Cardiac fibroblast (primary cell): ENCODE results near the gene NINJ1.
"Not testable (repeated sequence)": the region's sequence is repeated elsewhere in the genome, so short reads cannot be mapped to it uniquely, and the experiment has no call there.

Experiments
- DNase-seq, 2 donors: peaks; one replicate each; pipeline versions ENCODE4 v3.0.0 to v3.0.0-alpha.2; 2010; ENCODE audit warnings: low read depth in 2 of 2
- H3K4me3 ChIP-seq, 2 donors: replicated peaks in 1 of 2; 1 replicate in 1 of 2; 2 replicates in 1 of 2; pipeline ENCODE4 v1.5.1; 2011; ENCODE audit warnings: low read depth in 2 of 2, low read length in 2 of 2, mild to moderate bottlenecking in 2 of 2, moderate library complexity in 1 of 2
- TF ChIP-seq, protein P1 (sequence below): IDR thresholded peaks from one replicate; pipeline ENCODE4 v1.5.1; 2011; ENCODE audit warnings: low read depth, mild to moderate bottlenecking, low read length, inconsistent platforms

Gene NINJ1

DNA sequence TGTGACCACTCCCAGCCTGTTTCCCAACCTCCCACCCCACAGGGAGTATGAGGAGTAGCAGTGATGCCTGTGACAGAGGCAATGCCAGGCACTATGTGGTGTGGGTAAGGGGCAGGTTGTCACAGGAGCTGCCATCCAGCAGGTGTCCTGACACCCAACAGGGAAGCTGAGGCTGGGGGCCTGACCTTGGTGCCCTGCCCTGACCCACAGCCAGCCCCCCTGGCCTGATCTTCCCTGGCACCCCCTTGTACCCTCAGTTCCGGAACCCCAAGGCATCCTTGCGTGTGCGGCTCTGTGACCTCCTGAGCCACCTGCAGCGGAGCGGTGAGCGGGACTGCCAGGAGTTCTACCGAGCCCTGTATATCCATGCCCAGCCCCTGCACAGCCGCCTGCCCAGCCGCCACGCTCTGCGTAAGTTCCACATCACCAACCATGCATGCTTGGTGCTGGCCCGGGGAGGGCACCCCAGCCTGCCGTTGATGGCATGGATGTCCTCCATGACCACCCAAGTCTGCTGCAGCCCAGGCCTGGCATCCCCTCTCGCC lies 23.7 kb downstream of the NINJ1 start:
- no peak for DNase-seq
- H3K4me3 ChIP-seq: no peak overlapping the region
- TF ChIP-seq, protein P1, sequence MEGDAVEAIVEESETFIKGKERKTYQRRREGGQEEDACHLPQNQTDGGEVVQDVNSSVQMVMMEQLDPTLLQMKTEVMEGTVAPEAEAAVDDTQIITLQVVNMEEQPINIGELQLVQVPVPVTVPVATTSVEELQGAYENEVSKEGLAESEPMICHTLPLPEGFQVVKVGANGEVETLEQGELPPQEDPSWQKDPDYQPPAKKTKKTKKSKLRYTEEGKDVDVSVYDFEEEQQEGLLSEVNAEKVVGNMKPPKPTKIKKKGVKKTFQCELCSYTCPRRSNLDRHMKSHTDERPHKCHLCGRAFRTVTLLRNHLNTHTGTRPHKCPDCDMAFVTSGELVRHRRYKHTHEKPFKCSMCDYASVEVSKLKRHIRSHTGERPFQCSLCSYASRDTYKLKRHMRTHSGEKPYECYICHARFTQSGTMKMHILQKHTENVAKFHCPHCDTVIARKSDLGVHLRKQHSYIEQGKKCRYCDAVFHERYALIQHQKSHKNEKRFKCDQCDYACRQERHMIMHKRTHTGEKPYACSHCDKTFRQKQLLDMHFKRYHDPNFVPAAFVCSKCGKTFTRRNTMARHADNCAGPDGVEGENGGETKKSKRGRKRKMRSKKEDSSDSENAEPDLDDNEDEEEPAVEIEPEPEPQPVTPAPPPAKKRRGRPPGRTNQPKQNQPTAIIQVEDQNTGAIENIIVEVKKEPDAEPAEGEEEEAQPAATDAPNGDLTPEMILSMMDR: no peak

DNA sequence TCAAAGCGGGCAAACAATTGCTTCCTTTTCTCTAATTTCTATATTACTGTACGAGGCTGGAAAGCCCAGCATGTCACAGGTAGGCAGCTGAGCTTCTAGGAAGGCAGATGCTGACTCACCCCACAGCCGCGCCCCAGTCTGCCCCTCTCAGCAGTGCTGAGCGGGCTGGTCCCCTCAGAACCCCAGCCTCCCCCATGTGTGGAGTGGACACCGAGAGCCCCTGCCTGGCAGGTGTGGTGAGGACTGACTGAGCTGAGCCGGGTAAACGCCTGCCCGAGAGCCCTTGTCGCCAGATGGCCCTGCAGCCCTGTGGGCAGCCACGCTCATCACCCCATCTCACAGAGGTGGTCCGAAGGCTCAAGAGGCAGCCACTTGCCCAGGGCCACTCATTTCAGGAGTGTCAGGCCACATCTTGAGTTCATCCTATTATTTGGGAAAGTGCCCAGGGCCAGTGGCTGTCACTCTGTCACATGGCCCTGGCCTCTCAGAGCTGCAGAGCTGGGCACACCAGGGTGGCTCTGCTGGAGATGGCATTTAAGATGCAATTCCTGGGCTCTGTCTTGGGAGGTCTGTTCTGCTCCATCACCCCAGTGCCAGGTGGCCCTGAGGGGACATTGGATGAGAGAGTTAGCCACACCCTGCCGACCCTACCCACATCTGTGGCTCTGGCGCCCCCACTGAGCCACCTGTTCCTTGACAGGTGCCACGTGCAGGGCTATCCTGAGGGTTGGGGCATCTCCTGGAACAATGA lies 25.6 kb downstream of the NINJ1 start:
- H3K4me3 ChIP-seq: no peak overlapping the region
- DNase-seq: no peak
- TF ChIP-seq, protein P1: no peak

DNA sequence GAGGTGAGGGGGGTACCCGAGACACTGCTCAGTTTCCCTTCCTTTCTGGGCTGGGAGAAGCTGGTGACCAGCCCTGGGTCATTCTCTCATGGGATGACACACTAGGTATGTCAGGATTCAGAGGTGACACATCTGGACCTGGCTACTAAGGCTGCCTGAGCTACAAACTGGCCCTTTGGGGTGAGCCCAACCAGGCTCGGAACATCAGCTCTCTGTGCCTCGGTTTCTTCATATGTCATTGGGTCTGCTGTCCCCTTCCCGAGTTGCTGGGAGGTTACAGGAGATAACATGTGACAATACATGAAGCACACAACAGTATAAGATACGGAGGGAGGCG lies 26.3 kb downstream of the NINJ1 start:
- no peak for DNase-seq
- TF ChIP-seq, protein P1: no peak
- no peak overlapping the region for H3K4me3 ChIP-seq

DNA sequence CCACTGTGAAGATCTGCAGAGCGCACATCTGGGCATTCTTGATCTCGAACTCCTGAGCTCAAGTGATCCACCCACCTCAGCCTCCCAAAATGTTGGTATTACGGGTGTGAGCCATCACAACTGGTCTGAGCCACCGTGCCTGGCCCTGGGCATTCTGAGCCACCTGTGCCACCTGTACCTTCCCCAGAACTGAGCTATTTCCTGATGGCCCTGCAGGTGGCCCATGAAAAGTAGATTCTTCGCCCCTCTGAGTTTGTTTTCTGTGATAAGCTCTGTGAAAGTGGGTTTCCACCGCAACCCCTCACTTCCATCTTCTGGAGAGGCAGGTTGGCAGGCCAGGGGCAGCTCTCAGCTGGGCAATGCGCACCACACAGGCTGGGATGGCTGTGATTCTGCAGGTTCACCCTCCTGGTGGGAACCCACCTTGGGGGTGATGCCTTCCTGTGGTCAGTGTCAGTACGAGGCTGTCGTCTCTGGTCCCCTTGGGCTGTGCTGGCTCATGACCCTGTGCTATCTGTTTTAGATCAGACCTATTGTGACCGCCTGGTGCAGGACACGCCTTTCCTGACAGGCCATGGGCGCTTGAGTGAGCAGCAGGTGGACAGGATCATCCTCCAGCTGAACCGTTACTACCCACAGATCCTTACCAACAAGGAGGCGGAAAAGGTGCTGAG lies 26.8 kb downstream of the NINJ1 start:
- no peak for DNase-seq
- no peak overlapping the region for H3K4me3 ChIP-seq
- TF ChIP-seq, protein P1: no peak

DNA sequence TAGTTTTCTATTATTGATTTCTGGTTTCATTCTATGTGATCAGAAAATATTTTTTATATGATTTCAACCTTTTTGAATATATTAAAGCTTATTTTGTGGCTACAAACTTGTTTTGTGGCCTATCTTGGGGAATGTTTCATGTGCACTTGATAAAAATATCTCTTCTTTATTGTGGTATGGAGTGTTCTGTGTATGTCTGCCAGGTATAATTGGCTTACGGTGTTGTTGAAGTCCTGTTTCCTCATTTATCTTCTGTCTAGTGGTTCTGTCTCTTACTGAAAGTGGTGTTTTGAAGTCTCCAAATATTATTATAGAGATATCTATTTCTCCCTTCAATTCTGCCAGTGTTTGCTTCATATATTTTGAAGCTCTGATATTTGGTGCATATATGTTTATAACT lies 28.4 kb downstream of the NINJ1 start:
- TF ChIP-seq, protein P1: no peak
- H3K4me3 ChIP-seq: no peak overlapping the region
- no peak for DNase-seq

DNA sequence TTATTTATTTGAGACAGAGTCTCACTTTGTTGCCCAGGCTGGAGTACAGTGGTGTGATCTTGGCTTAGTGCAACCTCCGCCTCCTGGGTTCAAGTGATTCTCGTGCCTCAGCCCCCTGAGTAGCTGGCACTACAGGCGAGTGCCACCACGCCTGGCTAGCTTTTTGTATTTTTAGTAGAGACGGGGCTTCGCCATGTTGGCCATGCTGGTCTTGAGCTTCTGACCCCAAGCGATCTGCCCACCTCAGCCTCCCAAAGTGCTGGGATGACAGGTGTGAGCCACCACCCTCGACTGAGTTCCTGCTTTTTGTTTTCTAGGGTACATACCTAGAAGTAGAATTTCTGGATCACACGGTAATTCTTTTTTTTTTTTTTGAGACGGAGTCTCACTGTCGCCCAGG lies 33.0 kb downstream of the NINJ1 start:
- H3K4me3 ChIP-seq, DNase-seq: not testable (repeated sequence)

DNA sequence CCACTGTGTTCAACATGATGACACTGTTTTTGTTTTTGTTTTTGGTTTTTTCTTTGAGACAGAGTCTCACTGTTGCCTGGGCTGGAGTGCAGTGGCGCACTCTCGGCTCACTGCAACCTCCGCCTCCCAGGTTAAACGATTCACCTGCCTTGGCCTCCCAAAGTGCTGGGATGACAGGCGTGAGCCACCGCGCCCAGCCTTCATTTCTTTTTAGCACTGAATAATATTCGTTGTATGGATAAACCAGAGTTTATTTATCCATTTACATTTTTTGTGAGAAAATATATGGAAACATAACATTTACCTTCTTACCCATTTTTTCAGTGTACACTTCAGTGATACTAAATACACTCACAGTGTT lies 33.8 kb downstream of the NINJ1 start:
- TF ChIP-seq, protein P1: no peak
- no peak overlapping the region for H3K4me3 ChIP-seq
- DNase-seq: no peak
